Activated CD8-positive, alpha-beta T cell treated with anti-CD3 and anti-CD28 coated beads, Interleukin-2, amount 10 ng/mL, durations not matched to agents 7 days and 5 days (primary cell): Measurements from ENCODE around the gene TBC1D2B. TPM values are rescaled to one million over a fixed set of nuclear protein-coding genes. Genes with fewer than 3 reads are reported as not detected.

ENCODE experiments used
- ATAC-seq: fragments of 150-1000 bp; cut with Tn5 transposase; one replicate; pipeline ENCODE4 v1.10.0; 2021; ENCODE audit warnings: moderate library complexity
- CTCF ChIA-PET: fragments of 350-600 bp; sonication (Branson Sonifier 250); formaldehyde crosslinking; loops from one replicate; lab custom pipeline; 2021; ENCODE audit warnings: antibody characterized with exemption; lab: Charles Lee
- POLR2A ChIA-PET: fragments of 350-600 bp; sonication (Branson Sonifier 250); formaldehyde crosslinking; loops from one replicate; lab custom pipeline; 2021; ENCODE audit warnings: antibody characterized with exemption; lab: Charles Lee
- DNase-seq: peaks from one replicate; pipeline ENCODE4 v3.0.0-alpha.2; 2020
- H3K27ac Mint-ChIP-seq: one replicate; pipeline ENCODE4 v1.8.0; 2021; ENCODE audit warnings: mild to moderate bottlenecking, mixed read lengths
- H3K27me3 Mint-ChIP-seq: one replicate; pipeline ENCODE4 v1.8.0; 2021; ENCODE audit warnings: low read depth, mixed read lengths
- H3K36me3 Mint-ChIP-seq: one replicate; pipeline ENCODE4 v1.8.0; 2021; ENCODE audit warnings: low read depth, mixed read lengths
- H3K4me1 Mint-ChIP-seq: one replicate; pipeline ENCODE4 v1.8.0; 2021; ENCODE audit warnings: low read depth, mixed read lengths
- H3K4me3 Mint-ChIP-seq: one replicate; pipeline ENCODE4 v1.8.0; 2021; ENCODE audit warnings: mild to moderate bottlenecking, mixed read lengths
- H3K9me3 Mint-ChIP-seq: one replicate; pipeline ENCODE4 v1.8.0; 2022; ENCODE audit warnings: mixed read lengths; ENCODE audit not compliant: insufficient read depth
- total RNA-seq, 2 experiments: library from RNA; stranded (reverse); gene quantifications; one replicate each; pipeline ENCODE4 v1.2.3, GENCODE V29; 2021

TBC1D2B gene
- total RNA-seq, 2 experiments from 2014 or later, result 109 to 119 TPM

GRCh38 chr15:78082743-78083110, 5.2 kb upstream of the TBC1D2B start:
- ChIA-PET POLR2A (interaction anchor here (1.0 to 1.7 kb wide), 2 partner anchors 14 to 21 kb away, joined by 4 to 7 read pairs; no protein-coding TSS in a partner anchor), CTCF (interaction anchor here (0.8 to 3.3 kb wide), 9 partner anchors 9 to 116 kb away, joined by 3 to 25 read pairs (median 4); partner anchors contain the start of gene SH2D7)
- Mint-ChIP-seq H3K4me1 (peaks cover 54% of the 10 kb centered on the region), H3K4me3 (no peak overlapping the region), H3K9me3 (no peaks in the 10 kb centered on the region), H3K36me3 (no peaks in the 10 kb centered on the region), H3K27ac (peak overlapping the region; percentile 80), H3K27me3 (no peaks in the 10 kb centered on the region)
- DNase-seq (no peak), ATAC-seq (no peak)

DNA sequence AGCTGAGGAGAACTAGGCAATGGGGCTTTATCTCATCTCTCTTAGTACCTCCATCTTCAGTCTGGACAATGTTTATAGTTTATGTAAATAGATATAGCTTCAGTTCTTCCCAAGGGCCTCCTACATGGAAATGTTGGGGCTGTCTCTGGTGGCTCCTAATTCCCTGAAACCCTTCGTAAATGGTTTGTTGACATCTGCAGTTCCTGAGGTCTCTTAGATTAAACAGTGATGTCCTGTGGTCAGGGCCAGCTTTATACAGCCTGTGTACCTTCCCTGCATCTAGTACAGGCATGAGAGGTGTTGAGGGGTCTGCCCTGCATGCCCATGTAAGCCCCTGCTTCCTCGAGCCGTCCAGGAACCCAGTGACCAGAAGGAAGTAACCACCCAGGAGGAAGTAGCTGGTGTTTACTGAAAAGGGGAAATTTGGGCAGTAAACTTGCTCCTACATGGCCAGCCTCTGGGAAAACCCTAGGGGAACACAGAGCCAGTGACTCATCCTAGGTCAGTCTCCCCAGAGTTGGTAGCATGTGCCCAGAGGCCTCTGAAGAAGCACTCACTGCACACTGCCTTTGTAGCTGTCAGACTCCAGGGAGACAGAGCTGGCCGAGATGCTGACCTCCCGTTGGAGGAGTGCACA, 4.7 kb upstream of the TBC1D2B start:
- Mint-ChIP-seq H3K27ac (peak overlapping the region; percentile 72), H3K36me3 (no peaks in the 10 kb centered on the region), H3K4me1 (peaks cover 53% of the 10 kb centered on the region), H3K4me3 (no peak overlapping the region), H3K27me3 (no peaks in the 10 kb centered on the region), H3K9me3 (no peaks in the 10 kb centered on the region)
- POLR2A ChIA-PET, result interaction anchor here (1.0 to 1.2 kb wide), 3 partner anchors 12 to 25 kb away, joined by 4 to 5 read pairs (median 4); no protein-coding TSS in a partner anchor
- ATAC-seq, result no peak
- CTCF ChIA-PET, result interaction anchor here (1.1 to 3.3 kb wide), 5 partner anchors 9 to 63 kb away, joined by 3 to 25 read pairs (median 4); partner anchors contain the start of gene SH2D7
- no peak for DNase-seq

- ChIA-PET POLR2A (interaction anchor here (1.5 kb wide), 1 partner anchor 10 kb away, joined by 4 read pairs; no protein-coding TSS in a partner anchor), CTCF (interaction anchor here (1.0 to 15.5 kb wide), 3 partner anchors 18 to 29 kb away, joined by 3 to 305 read pairs (median 8); no protein-coding TSS in a partner anchor)
- Mint-ChIP-seq H3K4me1 (peaks cover 52% of the 10 kb centered on the region), H3K9me3 (no peaks in the 10 kb centered on the region), H3K27ac (peak overlapping the region; percentile 11), H3K36me3 (peaks cover 11% of the 10 kb centered on the region), H3K27me3 (no peaks in the 10 kb centered on the region), H3K4me3 (no peak overlapping the region)
- no peak for DNase-seq
- ATAC-seq, result no peak
Measured at GRCh38 chr15:78080088-78080460, 2.6 kb upstream of the TBC1D2B start.

GRCh38 chr15:78079298-78080087, 2.0 kb upstream of the TBC1D2B start:
- Mint-ChIP-seq H3K36me3 (peaks cover 16% of the 10 kb centered on the region), H3K4me1 (peaks cover 51% of the 10 kb centered on the region), H3K9me3 (no peaks in the 10 kb centered on the region), H3K27ac (peak overlapping the region; percentile 11), H3K27me3 (no peaks in the 10 kb centered on the region), H3K4me3 (no peak overlapping the region)
- ATAC-seq (no peak), DNase-seq (no peak)
- ChIA-PET POLR2A (interaction anchor here (0.8 to 1.5 kb wide), 2 partner anchors 9 to 27 kb away, joined by 3 to 4 read pairs; no protein-coding TSS in a partner anchor), CTCF (interaction anchor here (1.0 to 15.5 kb wide), 3 partner anchors 17 to 29 kb away, joined by 3 to 305 read pairs (median 8); no protein-coding TSS in a partner anchor)

GRCh38 chr15:78077871-78078210, 330 bp upstream of the TBC1D2B start:
- peaks cover 50% of the 10 kb centered on the region for H3K4me1 Mint-ChIP-seq
- H3K27me3 Mint-ChIP-seq, result no peaks in the 10 kb centered on the region
- ATAC-seq (no peak), DNase-seq (no peak)
- H3K4me3 Mint-ChIP-seq, result peak overlapping the region; percentile 78
- H3K27ac Mint-ChIP-seq, result peak overlapping the region; percentile 76
- ChIA-PET POLR2A (interaction anchor here (0.9 to 1.7 kb wide), 3 partner anchors 26 to 43 kb away, joined by 4 to 5 read pairs (median 4); no protein-coding TSS in a partner anchor), CTCF (interaction anchor here (0.7 to 15.5 kb wide), 6 partner anchors 9 to 43 kb away, joined by 3 to 305 read pairs (median 3); no protein-coding TSS in a partner anchor)
- H3K9me3 Mint-ChIP-seq, result no peaks in the 10 kb centered on the region
- H3K36me3 Mint-ChIP-seq, result peaks cover 26% of the 10 kb centered on the region

DNA sequence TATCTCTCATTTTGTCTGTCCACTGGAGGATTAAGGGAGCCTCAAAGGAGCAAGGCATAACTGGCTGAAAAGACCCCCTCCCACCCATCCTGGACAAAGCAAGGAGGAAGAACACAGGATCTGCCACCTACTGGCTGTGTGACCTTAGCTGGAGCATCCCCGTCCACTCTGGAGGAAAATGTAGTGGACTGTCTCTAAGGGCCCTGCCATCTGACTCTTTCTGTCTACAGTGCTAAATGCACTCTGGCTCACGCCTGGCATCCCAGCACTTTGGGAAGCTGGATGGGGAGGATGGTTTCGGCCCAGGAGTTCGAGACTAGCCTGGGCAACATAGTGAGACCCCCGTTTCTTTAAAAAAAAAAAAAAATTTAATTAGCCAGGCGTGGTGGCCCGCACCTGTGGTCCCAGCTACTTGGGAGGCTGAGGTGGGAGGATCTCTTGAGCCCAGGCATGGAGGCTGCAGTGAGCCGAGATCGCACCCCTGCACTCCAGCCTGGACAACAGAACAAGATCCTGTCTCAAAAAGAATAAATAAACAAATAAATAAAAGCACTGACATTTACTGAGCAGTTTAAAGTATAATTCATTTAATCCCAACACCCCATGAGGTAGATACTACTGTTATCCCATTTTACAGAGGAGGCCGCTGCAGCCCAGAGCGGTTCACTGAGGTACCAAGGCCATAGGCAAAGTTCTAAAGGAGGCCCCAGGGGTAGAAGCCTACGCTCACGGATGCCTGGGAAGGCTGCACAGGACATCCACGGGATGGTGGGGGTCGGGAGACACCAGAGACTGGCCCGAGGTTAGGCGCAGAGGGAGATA, 1.1 kb downstream of the TBC1D2B start:
- peak; percentile 41 for ATAC-seq
- Mint-ChIP-seq H3K27ac (peak overlapping the region; percentile 94), H3K27me3 (no peaks in the 10 kb centered on the region), H3K9me3 (no peaks in the 10 kb centered on the region), H3K36me3 (peaks cover 39% of the 10 kb centered on the region), H3K4me3 (peak overlapping the region; percentile 100), H3K4me1 (peaks cover 54% of the 10 kb centered on the region)
- no peak for DNase-seq
- CTCF ChIA-PET, result interaction anchor here (0.6 to 15.5 kb wide), 5 partner anchors 14 to 42 kb away, joined by 3 to 305 read pairs (median 9); no protein-coding TSS in a partner anchor
- POLR2A ChIA-PET, result interaction anchor here (0.7 to 1.7 kb wide), 7 partner anchors 10 to 56 kb away, joined by 3 to 5 read pairs (median 4); no protein-coding TSS in a partner anchor

GRCh38 chr15:78075490-78076230, 1.9 kb downstream of the TBC1D2B start:
- H3K4me3 Mint-ChIP-seq, result peak overlapping the region; percentile 100
- peak overlapping the region; percentile 74 for H3K27ac Mint-ChIP-seq
- ChIA-PET CTCF (interaction anchor here (0.7 to 15.5 kb wide), 5 partner anchors 14 to 41 kb away, joined by 3 to 305 read pairs (median 9); no protein-coding TSS in a partner anchor), POLR2A (interaction anchor here (0.7 to 1.5 kb wide), 5 partner anchors 10 to 55 kb away, joined by 3 to 5 read pairs (median 4); no protein-coding TSS in a partner anchor)
- ATAC-seq, result no peak
- peaks cover 58% of the 10 kb centered on the region for H3K4me1 Mint-ChIP-seq
- peaks cover 43% of the 10 kb centered on the region for H3K36me3 Mint-ChIP-seq
- no peaks in the 10 kb centered on the region for H3K27me3 Mint-ChIP-seq
- H3K9me3 Mint-ChIP-seq, result no peaks in the 10 kb centered on the region
- DNase-seq, result no peak

DNA sequence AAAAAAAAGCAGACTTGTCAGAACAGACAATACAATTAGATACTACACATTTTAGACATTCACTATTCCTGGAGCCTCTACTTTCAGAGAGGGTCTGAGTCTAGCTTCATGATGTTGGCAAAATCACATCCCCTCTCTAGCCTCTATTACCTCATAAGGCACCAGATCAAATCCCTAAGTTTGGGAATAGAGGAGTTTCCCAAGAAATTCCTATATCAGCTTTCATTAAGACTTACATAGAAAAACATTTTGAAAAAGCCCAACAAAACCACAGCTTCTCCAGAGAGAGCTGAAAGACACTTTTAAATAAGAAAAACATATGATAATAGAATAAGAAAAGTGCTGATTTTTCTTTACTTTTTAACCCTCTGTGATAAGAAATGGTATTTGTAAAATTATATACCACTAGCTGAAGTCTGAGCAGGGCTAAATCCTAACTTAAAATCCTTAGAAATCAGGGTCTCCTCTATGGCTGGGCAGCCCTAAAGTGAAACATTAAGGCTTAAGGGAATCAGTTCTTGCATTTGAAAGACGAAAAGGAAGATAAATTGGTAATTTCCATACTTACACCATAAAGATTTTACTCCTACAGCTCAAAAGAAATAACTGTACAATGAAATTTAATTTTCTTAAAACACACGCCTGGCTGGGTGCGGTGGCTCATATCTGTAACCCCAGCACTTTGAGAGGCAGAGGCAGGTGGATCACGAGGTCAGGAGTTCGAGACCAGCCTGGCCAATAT, 4.3 kb downstream of the TBC1D2B start:
- ATAC-seq, result no peak
- DNase-seq, result no peak
- CTCF ChIA-PET, result interaction anchor here (0.9 to 15.5 kb wide), 7 partner anchors 10 to 73 kb away, joined by 3 to 305 read pairs (median 6); no protein-coding TSS in a partner anchor
- no peaks in the 10 kb centered on the region for H3K27me3 Mint-ChIP-seq
- no peaks in the 10 kb centered on the region for H3K9me3 Mint-ChIP-seq
- peak overlapping the region; percentile 67 for H3K4me3 Mint-ChIP-seq
- H3K4me1 Mint-ChIP-seq, result peaks cover 54% of the 10 kb centered on the region
- peak overlapping the region; percentile 84 for H3K27ac Mint-ChIP-seq
- POLR2A ChIA-PET, result interaction anchor here (1.0 to 4.5 kb wide), 3 partner anchors 17 to 38 kb away, joined by 3 to 21 read pairs (median 6); no protein-coding TSS in a partner anchor
- peaks cover 54% of the 10 kb centered on the region for H3K36me3 Mint-ChIP-seq

DNA sequence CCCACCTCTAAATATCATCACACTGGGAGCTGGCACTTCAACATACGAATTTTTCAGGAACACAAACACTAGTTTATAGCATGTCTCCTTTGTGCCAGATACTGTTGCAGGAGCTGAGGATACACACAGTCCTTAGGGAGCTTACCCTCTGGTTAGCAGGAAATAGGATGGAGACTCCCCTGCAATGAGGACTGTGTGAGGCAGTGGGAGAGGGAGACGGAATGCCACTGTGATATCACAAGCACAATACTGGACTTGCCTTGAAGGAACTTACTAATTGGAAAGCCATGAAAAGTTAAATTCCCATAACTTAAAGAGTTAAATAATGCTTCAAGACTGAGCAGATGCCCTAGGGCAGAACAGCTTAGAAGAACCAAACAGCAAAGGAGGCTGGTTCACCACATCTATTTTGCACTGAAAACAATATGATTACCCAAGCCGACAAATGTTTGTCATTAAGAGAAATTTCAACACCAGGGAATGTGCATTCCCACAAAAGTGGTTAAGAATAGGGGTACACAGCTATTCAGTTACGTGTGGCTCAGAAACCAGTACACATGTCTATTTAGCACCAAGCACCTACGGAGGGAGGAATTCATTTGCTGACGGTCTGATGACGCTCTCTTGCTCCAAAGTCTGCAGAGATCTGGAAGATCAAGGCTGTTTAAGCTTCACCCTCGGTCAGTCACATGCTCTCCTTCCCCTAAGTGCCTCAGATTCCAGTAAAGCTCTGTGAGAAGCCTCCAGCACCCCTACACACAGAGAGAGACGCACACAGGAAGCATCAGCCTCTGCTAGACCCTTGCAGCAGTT, 5.2 kb downstream of the TBC1D2B start:
- CTCF ChIA-PET, result interaction anchor here (0.9 to 15.5 kb wide), 8 partner anchors 9 to 72 kb away, joined by 3 to 305 read pairs (median 6); no protein-coding TSS in a partner anchor
- Mint-ChIP-seq H3K36me3 (peaks cover 61% of the 10 kb centered on the region), H3K4me3 (peak overlapping the region; percentile 67), H3K27me3 (no peaks in the 10 kb centered on the region), H3K9me3 (no peaks in the 10 kb centered on the region), H3K27ac (peak overlapping the region; percentile 84), H3K4me1 (peaks cover 49% of the 10 kb centered on the region)
- ATAC-seq (no peak), DNase-seq (no peak)
- POLR2A ChIA-PET, result interaction anchor here (1.0 to 4.5 kb wide), 3 partner anchors 16 to 37 kb away, joined by 3 to 21 read pairs (median 6); no protein-coding TSS in a partner anchor
